HuH-7 (cell line): Measurements from ENCODE around the gene LTC4S.
"Not testable (repeated sequence)": the region's sequence is repeated elsewhere in the genome, so short reads cannot be mapped to it uniquely, and the experiment has no call there.

Source experiments
- DNase-seq: peaks from one replicate; pipeline ENCODE4 v3.0.0; 2011; ENCODE audit warnings: low spot score

Gene LTC4S

GRCh38 chr5:179827680-179828079, 33.9 kb downstream of the LTC4S start:
- DNase-seq: no peak

- DNase-seq: no peak
These were observed 35.1 kb downstream of the LTC4S start for GRCh38 chr5:179828756-179829421.

- no peak for DNase-seq
These were observed 36.1 kb downstream of the LTC4S start for GRCh38 chr5:179829732-179830435.

GRCh38 chr5:179830818-179831468, 37.2 kb downstream of the LTC4S start:
- DNase-seq: no peak

- DNase-seq: no peak
These were observed 38.4 kb downstream of the LTC4S start for GRCh38 chr5:179832039-179832745.

GRCh38 chr5:179833056-179833708, 39.4 kb downstream of the LTC4S start:
- no peak for DNase-seq

GRCh38 chr5:179833709-179834070, 39.9 kb downstream of the LTC4S start:
- DNase-seq: no peak

- DNase-seq: no peak
These were observed 40.3 kb downstream of the LTC4S start for GRCh38 chr5:179834120-179834519.

GRCh38 chr5:179834871-179835270, 41.1 kb downstream of the LTC4S start:
- DNase-seq: not testable (repeated sequence)

- no peak for DNase-seq
These were observed 42.6 kb downstream of the LTC4S start for GRCh38 chr5:179836225-179837019.

- DNase-seq: no peak
These were observed 43.6 kb downstream of the LTC4S start for GRCh38 chr5:179837076-179838011.

- DNase-seq: no peak
These were observed 45.8 kb downstream of the LTC4S start for GRCh38 chr5:179839328-179840256.

- no peak for DNase-seq
These were observed 46.5 kb downstream of the LTC4S start for GRCh38 chr5:179840321-179840720.

- no peak for DNase-seq
These were observed 47.0 kb downstream of the LTC4S start for GRCh38 chr5:179840766-179841165.

GRCh38 chr5:179841621-179842020, 47.8 kb downstream of the LTC4S start:
- no peak for DNase-seq
